IMR-90 (cell line): ENCODE results near the gene RNF166. TPM values are rescaled to one million over a fixed set of nuclear protein-coding genes. Genes with fewer than 3 reads are reported as not detected.

Experiments used
- ATAC-seq: fragments of 200-7000 bp; cut with Tn5 transposase; 2 replicates; pipeline ENCODE4 v1.9.1; 2020; ENCODE audit warnings: low read depth, mild to moderate bottlenecking, moderate library complexity
- BruUV-seq: library from RNA; stranded (reverse); fragments of 400-500 nt; replicated peaks from 2 replicates; lab custom pipeline; 2021; lab: Mats Ljungman, UMichigan
- CTCF ChIA-PET: fragments of 300-600 bp; formaldehyde crosslinking; extraction: SDS; loops from one replicate; lab custom pipeline; 2021; ENCODE audit warnings: antibody characterized with exemption; lab: Yijun Ruan, JAX
- POLR2A ChIA-PET: fragments of 300-600 bp; sonication (Branson Sonifier 250); formaldehyde crosslinking; loops from one replicate; lab custom pipeline; 2022; ENCODE audit warnings: antibody characterized with exemption; ENCODE audit not compliant: unreplicated experiment; lab: Charles Lee
- DNase-seq: peaks from one replicate; pipeline ENCODE4 v3.0.0; 2013
- H2AFZ ChIP-seq: replicated peaks from 2 replicates; pipeline ENCODE3; 2013; ENCODE audit warnings: low read length, mild to moderate bottlenecking; ENCODE audit not compliant: poor library complexity
- H2AK5ac ChIP-seq: 2 replicates; pipeline ENCODE4 v1.6.1; 2013; ENCODE audit warnings: low read depth, low read length, inconsistent platforms
- H2AK9ac ChIP-seq: replicated peaks from 2 replicates; pipeline ENCODE3; 2013; ENCODE audit warnings: mild to moderate bottlenecking, low read depth, low read length, moderate library complexity; ENCODE audit not compliant: poor library complexity
- H2BK120ac ChIP-seq: 2 replicates; pipeline ENCODE4 v1.6.1; 2013; ENCODE audit warnings: low read depth, low read length, inconsistent platforms
- H2BK15ac ChIP-seq: 3 replicates; pipeline ENCODE4 v1.6.1; 2013; ENCODE audit warnings: low read depth, low read length, inconsistent platforms
- H2BK20ac ChIP-seq: 2 replicates; pipeline ENCODE4 v1.6.1; 2013; ENCODE audit warnings: low read depth, mild to moderate bottlenecking, inconsistent platforms, low read length, moderate library complexity
- H2BK5ac ChIP-seq: 2 replicates; pipeline ENCODE4 v1.6.1; 2013; ENCODE audit warnings: mild to moderate bottlenecking, low read depth, low read length, inconsistent platforms; ENCODE audit not compliant: poor library complexity, severe bottlenecking
- H3K14ac ChIP-seq: replicated peaks from 2 replicates; pipeline ENCODE4 v1.6.1; 2013; ENCODE audit warnings: low read depth, low read length, inconsistent platforms
- H3K18ac ChIP-seq: 2 replicates; pipeline ENCODE4 v1.6.1; 2013; ENCODE audit warnings: low read depth, low read length, control low read depth
- H3K23ac ChIP-seq: 2 replicates; pipeline ENCODE4 v1.6.1; 2013; ENCODE audit warnings: low read depth, low read length, inconsistent platforms
- H3K27ac ChIP-seq: 2 replicates; pipeline ENCODE4 v1.5.1; 2013; ENCODE audit warnings: mild to moderate bottlenecking, control low read depth, low read length; ENCODE audit not compliant: insufficient read depth
- H3K27me3 ChIP-seq: 2 replicates; pipeline ENCODE4 v1.6.1; 2013; ENCODE audit warnings: low read length; ENCODE audit not compliant: control insufficient read depth, insufficient read depth
- H3K36me3 ChIP-seq: 2 replicates; pipeline ENCODE4 v1.6.1; 2013; ENCODE audit warnings: low read length, mixed read lengths; ENCODE audit not compliant: control insufficient read depth, insufficient read depth
- H3K4ac ChIP-seq: 2 replicates; pipeline ENCODE4 v1.6.1; 2013; ENCODE audit warnings: low read depth, low read length, inconsistent platforms
- H3K4me1 ChIP-seq: 2 replicates; pipeline ENCODE4 v1.6.1; 2013; ENCODE audit warnings: low read length, mixed read lengths; ENCODE audit not compliant: control insufficient read depth, insufficient read depth
- H3K4me2 ChIP-seq: 2 replicates; pipeline ENCODE4 v1.6.1; 2013; ENCODE audit warnings: low read depth, mild to moderate bottlenecking, control low read depth, low read length, moderate library complexity
- H3K4me3 ChIP-seq: 2 replicates; pipeline ENCODE4 v1.5.1; 2013; ENCODE audit warnings: low read depth, mild to moderate bottlenecking, control low read depth, low read length, moderate library complexity; ENCODE audit not compliant: insufficient read depth
- H3K56ac ChIP-seq: 2 replicates; pipeline ENCODE4 v1.6.1; 2013; ENCODE audit warnings: low read length, inconsistent platforms; ENCODE audit not compliant: insufficient read depth; ENCODE audit errors: extremely low read depth
- H3K79me1 ChIP-seq, 2 experiments: 2 replicates each; pipeline ENCODE4 v1.6.1; 2013; ENCODE audit warnings: low read length in 2 of 2, inconsistent platforms in 1 of 2, low read depth in 1 of 2
- H3K9ac ChIP-seq: 2 replicates; pipeline ENCODE4 v1.6.1; 2013; ENCODE audit warnings: low read depth, low read length, control low read depth
- H3K9me1 ChIP-seq: 2 replicates; pipeline ENCODE4 v1.6.1; 2013; ENCODE audit warnings: low read length, inconsistent platforms; ENCODE audit not compliant: insufficient read depth
- H3K9me3 ChIP-seq: 2 replicates; pipeline ENCODE4 v1.6.1; 2013; ENCODE audit warnings: low read length; ENCODE audit not compliant: control insufficient read depth, insufficient read depth
- H4K20me1 ChIP-seq: 2 replicates; pipeline ENCODE4 v1.6.1; 2013; ENCODE audit warnings: low read length, inconsistent platforms; ENCODE audit not compliant: insufficient read depth
- H4K5ac ChIP-seq: 2 replicates; pipeline ENCODE4 v1.6.1; 2013; ENCODE audit warnings: mild to moderate bottlenecking, low read depth, low read length, control low read depth
- H4K8ac ChIP-seq, 2 experiments: 2 replicates each; pipeline ENCODE4 v1.6.1; 2013; ENCODE audit warnings: low read depth in 2 of 2, low read length in 2 of 2, control low read depth in 1 of 2, inconsistent platforms in 1 of 2
- H4K91ac ChIP-seq: 2 replicates; pipeline ENCODE4 v1.6.1; 2013; ENCODE audit warnings: low read depth, low read length, inconsistent platforms; ENCODE audit not compliant: insufficient read depth
- CHD1 ChIP-seq: IDR thresholded peaks from 2 replicates; pipeline ENCODE4 v1.6.1; 2012; ENCODE audit warnings: low read depth, low read length, improper control_type of control experiment
- CTCF ChIP-seq: conservative IDR thresholded peaks from 2 replicates; pipeline ENCODE4 v1.5.1; 2012; ENCODE audit warnings: mild to moderate bottlenecking, low read depth, low read length, improper control_type of control experiment
- MXI1 ChIP-seq: IDR thresholded peaks from 2 replicates; pipeline ENCODE4 v1.6.1; 2012; ENCODE audit warnings: low read depth, mild to moderate bottlenecking, low read length, moderate library complexity, borderline replicate concordance
- POLR2A ChIP-seq: IDR thresholded peaks from 2 replicates; pipeline ENCODE4 v1.6.1; 2012; ENCODE audit warnings: mild to moderate bottlenecking, low read depth, low read length
- RCOR1 ChIP-seq: IDR thresholded peaks from 2 replicates; pipeline ENCODE4 v1.6.1; 2012; ENCODE audit warnings: mild to moderate bottlenecking, low read length, improper control_type of control experiment; ENCODE audit not compliant: insufficient replicate concordance
- RFX5 ChIP-seq: IDR thresholded peaks from 2 replicates; pipeline ENCODE4 v1.8.0; 2012; ENCODE audit warnings: low read depth, mild to moderate bottlenecking, low read length, moderate library complexity
- WGBS, 2 experiments: methylation state at CpG; one replicate each; pipeline versions ENCODE4 v1.1.5 to v1.1.7; 2013; ENCODE audit warnings: missing lambda C conversion rate in 2 of 2; ENCODE audit not compliant: insufficient read length in 1 of 2; ENCODE audit errors: extremely low coverage in 2 of 2; 5-methylcytosine and 5-hydroxymethylcytosine counted together
- dilution Hi-C: fragments of 300-500 bp; cut with HindIII; formaldehyde crosslinking; loops from one replicate; pipeline ENCODE4 v1.14.3; 2018; ENCODE audit warnings: low sequenced_read_pairs; ENCODE audit not compliant: unreplicated experiment
- in situ Hi-C: fragments of 300-500 bp; cut with MboI; formaldehyde crosslinking; loops from 3 replicates; pipeline ENCODE4 v1.14.3; 2019; ENCODE audit warnings: low sequenced_read_pairs, inconsistent platforms, mixed read lengths
- intact Hi-C: fragments of 100-400 bp; cut with micrococcal nuclease; formaldehyde crosslinking; loops from 2 replicates; pipeline ENCODE4 v1.10.0; 2022
- polyA plus RNA-seq, 3 experiments: library from polyadenylated mRNA; depleted of rRNA; stranded (reverse); fragments of >200 nt; gene quantifications; 2 replicates each; pipeline ENCODE4 v1.2.3, GENCODE V29; 2012; ENCODE audit warnings: low replicate concordance in 1 of 3
- total RNA-seq: library from RNA; depleted of rRNA; stranded (reverse); fragments of >200 nt; gene quantifications from 2 replicates; pipeline ENCODE4 v1.2.3, GENCODE V29; 2012

Gene RNF166
- total and polyA plus RNA-seq, 2 of the 4 experiments (the other 2 are of a cell fraction): 8.1 to 17.4 TPM

- H2AK5ac ChIP-seq: no peak overlapping the region
- no peak overlapping the region for H3K9ac ChIP-seq
- no peak overlapping the region for H3K4me3 ChIP-seq
- no peak overlapping the region; the same call in 1 of the 2 replicates for H3K4me2 ChIP-seq
- BruUV-seq: no TSS peak
- H3K27ac ChIP-seq: no peak overlapping the region
- 84% methylated on average over 5 of the region's 20 CpGs; no CpG with 5 or more reads in 1 of the 2 experiments for WGBS, 2 experiments
- peaks cover 2% of the 10 kb centered on the region for H3K36me3 ChIP-seq
- no peak overlapping the region for H4K91ac ChIP-seq
- no peak overlapping the region for H4K8ac ChIP-seq
- H3K9me1 ChIP-seq: no peaks in the 10 kb centered on the region
- ChIA-PET CTCF (no interaction called here), POLR2A (no interaction called here)
- in situ Hi-C loops: no loop called here
- H3K9me3 ChIP-seq: no peaks in the 10 kb centered on the region
- peaks cover 3% of the 10 kb centered on the region for H4K20me1 ChIP-seq
- no peak overlapping the region for H2BK20ac ChIP-seq
- peak overlapping the region; percentile 97 for H2AK9ac ChIP-seq
- no peak overlapping the region for H3K23ac ChIP-seq
- no peak for ATAC-seq
- dilution Hi-C loops: no loop called here
- intact Hi-C loops: no loop called here
- H3K14ac ChIP-seq: no peak overlapping the region
- peaks cover 0 to 20% of the 10 kb centered on the region in 2 experiments; a peak in 1 of 4 replicates for H3K79me1 ChIP-seq
- no peak for TF ChIP-seq RCOR1
- no peak for TF ChIP-seq POLR2A
- no peak for TF ChIP-seq MXI1
- TF ChIP-seq RFX5: no peak
- TF ChIP-seq CTCF: no peak
- no peak for TF ChIP-seq CHD1
- H3K4ac ChIP-seq: no peak overlapping the region
- no peak overlapping the region for H3K56ac ChIP-seq
- DNase-seq: no peak
- H3K27me3 ChIP-seq: no peaks in the 10 kb centered on the region
- no peak overlapping the region for H2AFZ ChIP-seq
- no peak overlapping the region for H2BK120ac ChIP-seq
- no peak overlapping the region for H4K5ac ChIP-seq
- H3K18ac ChIP-seq: no peak overlapping the region
- no peak overlapping the region for H2BK15ac ChIP-seq
- H3K4me1 ChIP-seq: peaks cover 5% of the 10 kb centered on the region; the same call in 1 of the 2 replicates
- H2BK5ac ChIP-seq: no peak overlapping the region
Measured at GRCh38 chr16:88649195-88649923, 56.8 kb downstream of the RNF166 start.
